ENCODE results near the gene UNC5CL.

UNC5CL gene

GRCh38 chr6:41063884-41064285 lies 24.9 kb upstream of the UNC5CL start:
- H3K4me3 ChIP-seq (ENCODE audit: control insufficient read depth, low read depth, low read length) = no peak overlapping the region
- DNase-seq (ENCODE audit: low read depth) = no peak
- TF ChIP-seq CTCF (conservative IDR thresholded peaks at IDR 0.05; ENCODE audit: control insufficient read depth, insufficient read depth, low read depth, low read length) = no peak

GRCh38 chr6:41062056-41062455 lies 23.0 kb upstream of the UNC5CL start:
- H3K4me3 ChIP-seq (ENCODE audit: control insufficient read depth, low read depth, low read length) = no peak overlapping the region
- DNase-seq (ENCODE audit: low read depth) = no peak
- no peak for TF ChIP-seq CTCF (conservative IDR thresholded peaks at IDR 0.05; ENCODE audit: control insufficient read depth, insufficient read depth, low read depth, low read length)

- DNase-seq (ENCODE audit: low read depth) = no peak
- TF ChIP-seq CTCF (conservative IDR thresholded peaks at IDR 0.05; ENCODE audit: control insufficient read depth, insufficient read depth, low read depth, low read length) = no peak
- H3K4me3 ChIP-seq (ENCODE audit: control insufficient read depth, low read depth, low read length) = no peak overlapping the region
These were observed 22.2 kb upstream of the UNC5CL start for GRCh38 chr6:41061196-41061726.

- TF ChIP-seq CTCF (conservative IDR thresholded peaks at IDR 0.05; ENCODE audit: control insufficient read depth, insufficient read depth, low read depth, low read length) = no peak
- no peak overlapping the region for H3K4me3 ChIP-seq (ENCODE audit: control insufficient read depth, low read depth, low read length)
- DNase-seq (ENCODE audit: low read depth) = peak; percentile 33
These were observed 20.5 kb upstream of the UNC5CL start for GRCh38 chr6:41059556-41059955.

- TF ChIP-seq CTCF (conservative IDR thresholded peaks at IDR 0.05; ENCODE audit: control insufficient read depth, insufficient read depth, low read depth, low read length) = no peak
- no peak for DNase-seq (ENCODE audit: low read depth)
- H3K4me3 ChIP-seq (ENCODE audit: control insufficient read depth, low read depth, low read length) = no peak overlapping the region
These were observed 19.8 kb upstream of the UNC5CL start for GRCh38 chr6:41058783-41059181.

- TF ChIP-seq CTCF (conservative IDR thresholded peaks at IDR 0.05; ENCODE audit: control insufficient read depth, insufficient read depth, low read depth, low read length) = no peak
- no peak for DNase-seq (ENCODE audit: low read depth)
- H3K4me3 ChIP-seq (ENCODE audit: control insufficient read depth, low read depth, low read length) = no peak overlapping the region
These were observed 17.9 kb upstream of the UNC5CL start for GRCh38 chr6:41056768-41057490.
